Hepatocyte (in vitro differentiated cells): ENCODE measurements around the gene SLMAP.

Experiments used
- EZH2 ChIP-seq: fragments of 200-600 bp; sonication (generic); IDR thresholded peaks from 2 replicates; pipeline ENCODE4 v1.6.1; 2016; ENCODE audit warnings: antibody characterized with exemption, mild to moderate bottlenecking, borderline replicate concordance
- TF ChIP-seq, protein P1 (sequence below): fragments of 200-600 bp; sonication (generic); IDR thresholded peaks from 2 replicates; pipeline ENCODE4 v1.5.1; 2016; ENCODE audit warnings: antibody characterized with exemption, mild to moderate bottlenecking; ENCODE audit not compliant: poor library complexity

DNA sequence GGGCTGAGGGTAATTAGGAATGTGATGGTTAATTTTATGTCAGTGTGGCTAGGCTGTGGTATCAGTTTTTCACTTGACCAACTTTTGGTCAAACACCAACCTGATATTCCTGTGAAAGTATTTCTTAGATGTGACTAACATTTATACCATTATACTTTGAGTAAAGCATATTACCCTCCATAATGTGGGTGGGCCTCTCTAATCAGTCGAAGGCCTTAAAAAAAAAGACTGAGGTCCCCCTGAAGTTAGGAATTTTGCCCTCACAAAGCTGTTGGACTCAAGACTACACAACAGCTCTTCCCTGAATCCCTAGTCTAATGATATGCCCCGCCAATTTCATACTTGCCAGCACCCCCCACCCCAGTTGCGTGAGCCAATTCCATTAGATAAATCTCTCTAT lies 12.5 kb downstream of the SLMAP start:
- TF ChIP-seq, protein P1, sequence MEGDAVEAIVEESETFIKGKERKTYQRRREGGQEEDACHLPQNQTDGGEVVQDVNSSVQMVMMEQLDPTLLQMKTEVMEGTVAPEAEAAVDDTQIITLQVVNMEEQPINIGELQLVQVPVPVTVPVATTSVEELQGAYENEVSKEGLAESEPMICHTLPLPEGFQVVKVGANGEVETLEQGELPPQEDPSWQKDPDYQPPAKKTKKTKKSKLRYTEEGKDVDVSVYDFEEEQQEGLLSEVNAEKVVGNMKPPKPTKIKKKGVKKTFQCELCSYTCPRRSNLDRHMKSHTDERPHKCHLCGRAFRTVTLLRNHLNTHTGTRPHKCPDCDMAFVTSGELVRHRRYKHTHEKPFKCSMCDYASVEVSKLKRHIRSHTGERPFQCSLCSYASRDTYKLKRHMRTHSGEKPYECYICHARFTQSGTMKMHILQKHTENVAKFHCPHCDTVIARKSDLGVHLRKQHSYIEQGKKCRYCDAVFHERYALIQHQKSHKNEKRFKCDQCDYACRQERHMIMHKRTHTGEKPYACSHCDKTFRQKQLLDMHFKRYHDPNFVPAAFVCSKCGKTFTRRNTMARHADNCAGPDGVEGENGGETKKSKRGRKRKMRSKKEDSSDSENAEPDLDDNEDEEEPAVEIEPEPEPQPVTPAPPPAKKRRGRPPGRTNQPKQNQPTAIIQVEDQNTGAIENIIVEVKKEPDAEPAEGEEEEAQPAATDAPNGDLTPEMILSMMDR = no peak
- no peak for TF ChIP-seq EZH2
